Measurements from ENCODE around the gene LRRC4B.
"Not testable (repeated sequence)": the region's sequence is repeated elsewhere in the genome, so short reads cannot be mapped to it uniquely, and the experiment has no call there.

Gene LRRC4B

GRCh38 chr19:50567882-50568727, at the start of gene LRRC4B:
TSS of gene LRRC4B (minus strand) at chr19:50568435. CDS start at chr19:50548838, 19,597 bp downstream.
- DNase-seq = no peak

- not testable (repeated sequence) for DNase-seq
Measured at GRCh38 chr19:50612504-50613404, 44.5 kb upstream of the LRRC4B start.

DNA sequence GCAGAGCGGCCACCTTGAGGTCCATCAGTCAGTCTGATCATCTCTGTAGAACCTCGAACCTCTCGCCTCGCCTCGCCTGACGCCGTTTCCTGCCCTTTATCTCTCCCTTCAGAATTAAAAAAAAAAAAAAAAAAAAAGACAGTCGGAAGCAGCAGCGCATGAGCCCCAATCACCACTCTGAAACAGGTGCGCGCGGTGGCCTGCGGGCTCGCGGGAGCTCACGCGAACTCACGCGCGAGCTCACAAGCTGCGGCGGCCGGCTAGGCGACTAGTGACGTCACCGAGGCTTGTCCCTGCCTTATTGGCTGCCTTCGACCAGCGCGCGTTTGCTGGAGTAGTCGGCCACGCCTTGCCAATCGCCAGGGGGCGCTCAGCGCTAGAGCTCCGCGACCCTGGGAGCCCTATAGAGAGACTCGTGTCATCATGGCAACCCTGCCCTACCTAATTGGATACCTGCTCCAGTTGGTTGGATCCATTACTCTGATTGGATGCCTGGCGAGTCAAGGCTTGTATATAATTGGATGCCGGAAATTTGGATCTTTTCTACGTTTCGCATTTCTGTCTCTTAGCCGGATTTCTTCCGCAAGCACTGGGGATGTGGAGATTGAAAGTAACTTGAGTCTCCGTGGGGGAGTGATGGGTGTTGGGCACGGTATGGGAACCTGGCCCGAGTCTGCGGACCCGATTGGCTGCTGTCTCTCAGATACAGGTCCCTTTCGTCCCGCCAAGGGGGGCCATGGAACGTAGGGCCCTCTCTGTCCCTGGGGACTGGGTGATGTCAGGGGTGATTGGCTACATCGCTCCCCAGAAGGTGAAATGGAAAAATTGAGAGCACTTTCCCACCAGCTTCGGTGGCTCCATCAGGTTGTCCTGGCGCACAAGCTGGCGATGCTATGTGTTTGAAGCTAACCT, 39.9 kb upstream of the LRRC4B start:
- DNase-seq = no peak

GRCh38 chr19:50607388-50607787, 39.2 kb upstream of the LRRC4B start:
- no peak for DNase-seq

DNA sequence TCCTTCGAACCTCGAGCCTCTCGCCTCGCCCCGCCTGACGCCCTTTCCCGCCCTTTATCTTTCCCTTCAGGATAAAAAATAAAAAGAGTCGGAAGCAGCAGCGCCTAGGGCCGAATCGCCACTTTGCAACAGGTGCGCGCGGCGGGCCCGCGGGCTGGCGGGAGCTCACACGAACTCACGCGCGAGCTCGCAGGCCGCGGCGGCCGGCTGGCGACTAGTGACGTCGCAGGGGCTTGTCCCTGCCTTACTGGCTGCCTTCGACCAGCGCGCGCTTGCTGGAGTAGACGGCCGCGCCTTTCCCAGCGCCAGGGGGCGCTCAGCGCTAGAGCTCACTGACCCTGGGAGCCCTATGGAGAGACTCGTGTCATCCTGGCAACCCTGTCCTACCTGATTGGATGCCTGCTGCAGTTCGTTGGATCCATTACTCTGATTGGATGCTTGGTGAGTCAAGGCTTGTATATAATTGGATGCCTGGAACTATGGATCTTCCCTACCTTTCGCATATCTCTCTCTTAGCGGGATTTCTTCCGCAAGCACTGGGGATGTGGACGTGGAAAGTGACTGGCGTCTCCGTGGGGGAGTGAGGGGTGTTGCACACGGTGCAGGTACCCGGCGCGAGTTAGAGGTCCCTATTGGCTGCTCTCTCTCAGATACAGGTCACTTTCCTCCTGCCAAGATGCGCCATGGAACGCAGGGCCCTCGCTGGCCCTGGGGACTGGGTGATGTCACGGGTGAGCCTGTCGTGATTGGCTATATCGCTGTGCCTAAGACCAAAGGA, 38.0 kb upstream of the LRRC4B start:
- DNase-seq = not testable (repeated sequence)

- not testable (repeated sequence) for DNase-seq
Measured at GRCh38 chr19:50604264-50605073, 36.2 kb upstream of the LRRC4B start.

DNA sequence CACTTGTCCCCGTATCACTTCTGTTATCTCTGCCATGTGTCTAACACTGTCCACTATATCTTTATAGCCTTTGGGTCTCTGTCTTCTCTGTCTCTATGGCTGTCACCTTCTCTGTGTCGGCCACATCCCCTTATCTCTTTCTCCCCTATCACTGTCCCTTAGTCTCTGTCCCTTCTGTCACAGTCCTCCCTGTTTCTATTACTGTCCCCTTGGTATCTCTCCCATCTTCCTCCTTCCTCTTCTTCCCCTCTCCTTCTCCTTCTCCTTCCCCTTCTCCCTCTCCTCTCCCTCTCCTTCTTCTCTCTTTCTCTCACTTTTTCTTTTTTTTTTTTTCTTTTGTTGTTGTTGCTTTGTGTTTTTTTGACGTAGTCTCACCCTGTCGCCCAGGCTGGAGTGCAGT, 34.7 kb upstream of the LRRC4B start:
- no peak for DNase-seq

GRCh38 chr19:50602496-50602895, 34.3 kb upstream of the LRRC4B start:
- no peak for DNase-seq

- DNase-seq = no peak
Measured at GRCh38 chr19:50602089-50602422, 33.8 kb upstream of the LRRC4B start.

GRCh38 chr19:50601407-50602088, 33.3 kb upstream of the LRRC4B start:
- no peak for DNase-seq

DNA sequence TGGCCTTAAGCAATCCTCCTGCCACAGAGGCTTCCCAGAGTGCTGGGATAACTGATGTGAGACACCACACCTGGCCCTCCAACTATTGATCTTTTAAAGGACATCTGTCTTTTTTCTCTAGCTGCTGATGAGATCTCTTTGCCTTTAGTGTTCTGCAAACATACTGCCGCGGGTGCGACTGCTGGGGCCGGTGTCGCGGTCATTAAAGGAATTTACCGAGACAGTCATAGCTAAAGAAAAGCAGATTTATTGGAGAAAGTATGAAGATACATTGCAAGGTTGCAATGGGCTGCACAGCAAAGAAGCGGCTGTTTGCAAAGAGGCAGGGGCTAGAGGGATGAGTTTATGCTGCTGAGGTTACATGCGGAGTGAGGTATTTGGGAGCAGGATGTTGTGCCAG, 31.2 kb upstream of the LRRC4B start:
- no peak for DNase-seq

GRCh38 chr19:50590191-50590590, 22.0 kb upstream of the LRRC4B start:
- DNase-seq = no peak

- not testable (repeated sequence) for DNase-seq
Measured at GRCh38 chr19:50581795-50582660, 13.8 kb upstream of the LRRC4B start.

GRCh38 chr19:50580970-50581634, 12.9 kb upstream of the LRRC4B start:
- no peak for DNase-seq

GRCh38 chr19:50580240-50580639, 12.0 kb upstream of the LRRC4B start:
- DNase-seq = no peak

DNA sequence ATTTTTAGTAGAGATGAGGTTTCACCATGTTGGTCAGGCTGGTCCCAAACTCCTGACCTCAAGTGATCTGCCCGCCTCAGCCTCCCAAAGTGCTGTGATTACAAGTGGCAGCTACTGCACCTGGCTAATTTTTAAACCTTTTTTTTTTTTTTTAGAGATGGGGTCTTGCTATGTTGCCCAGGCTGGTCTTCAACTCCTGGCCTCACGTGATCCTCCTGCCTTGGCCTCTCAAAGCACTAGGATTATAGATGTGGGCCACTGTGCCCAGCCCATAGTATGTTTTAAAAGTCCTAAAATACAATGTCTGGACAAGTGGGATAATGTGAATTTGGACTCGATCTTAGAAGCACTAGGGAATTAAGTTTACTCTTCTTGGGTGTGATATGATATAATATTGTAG, 8.5 kb upstream of the LRRC4B start:
- not testable (repeated sequence) for DNase-seq

GRCh38 chr19:50573741-50574461, 5.7 kb upstream of the LRRC4B start:
- no peak for DNase-seq

- no peak for DNase-seq
Measured at GRCh38 chr19:50570997-50571396, 2.8 kb upstream of the LRRC4B start.
